WTC11 (cell line): ENCODE results near the gene LRRC40. TPM values are rescaled to one million over a fixed set of nuclear protein-coding genes. Genes with fewer than 3 reads are reported as not detected.

ENCODE experiments used
- ATAC-seq: fragments of 200-7000 bp; cut with Tn5 transposase; 2 replicates; pipeline ENCODE4 v1.10.0; 2021; ENCODE audit warnings: mild to moderate bottlenecking, moderate library complexity
- Bru-seq: library from RNA; stranded (reverse); fragments of 400-500 nt; gene quantifications from one replicate; lab custom pipeline; 2021; lab: Mats Ljungman, UMichigan
- CTCF ChIA-PET: fragments of 300-600 bp; sonication (Branson Sonifier 250); formaldehyde crosslinking; loops from one replicate; lab custom pipeline; 2021; ENCODE audit warnings: antibody characterized with exemption; lab: Charles Lee
- POLR2A ChIA-PET: fragments of 350-600 bp; sonication (Branson Sonifier 250); formaldehyde crosslinking; loops from one replicate; lab custom pipeline; 2021; ENCODE audit warnings: antibody characterized with exemption; lab: Charles Lee
- DNase-seq: peaks from one replicate; pipeline ENCODE4 v3.0.0; 2021; ENCODE audit warnings: low spot score
- H3K27ac Mint-ChIP-seq: 2 replicates; pipeline ENCODE4 v1.8.0; 2021; ENCODE audit warnings: mixed read lengths
- H3K27me3 Mint-ChIP-seq: 2 replicates; pipeline ENCODE4 v1.8.0; 2021; ENCODE audit warnings: low read depth, mild to moderate bottlenecking, moderate library complexity, mixed read lengths
- H3K36me3 Mint-ChIP-seq: 2 replicates; pipeline ENCODE4 v1.8.0; 2021; ENCODE audit warnings: mixed read lengths
- H3K4me1 Mint-ChIP-seq: 2 replicates; pipeline ENCODE4 v1.8.0; 2022; ENCODE audit warnings: mixed read lengths
- H3K4me3 Mint-ChIP-seq: 2 replicates; pipeline ENCODE4 v1.8.0; 2021; ENCODE audit warnings: mild to moderate bottlenecking, moderate library complexity, mixed read lengths
- H3K9me3 Mint-ChIP-seq: 2 replicates; pipeline ENCODE4 v1.8.0; 2021; ENCODE audit warnings: mixed read lengths
- ATF1 ChIP-seq: sonication (generic); formaldehyde crosslinking; IDR thresholded peaks from 2 replicates; pipeline ENCODE4 v1.8.1; 2023; ENCODE audit warnings: mild to moderate bottlenecking, moderate library complexity, missing genetic modification reagents
- ELF4 ChIP-seq: sonication (generic); formaldehyde crosslinking; IDR thresholded peaks from 2 replicates; pipeline ENCODE4 v1.8.1; 2022; ENCODE audit warnings: low read depth, mild to moderate bottlenecking, moderate library complexity, missing genetic modification reagents
- EMX1 ChIP-seq: fragments of 250-450 bp; sonication (Bioruptor Pico); IDR thresholded peaks from 2 replicates; pipeline ENCODE4 v1.8.0; 2021; ENCODE audit warnings: mild to moderate bottlenecking
- ESRRA ChIP-seq: sonication (generic); formaldehyde crosslinking; IDR thresholded peaks from 2 replicates; pipeline ENCODE4 v1.8.1; 2022; ENCODE audit warnings: mild to moderate bottlenecking, missing genetic modification reagents, borderline replicate concordance
- ETV6 ChIP-seq: sonication (generic); formaldehyde crosslinking; IDR thresholded peaks from 2 replicates; pipeline ENCODE4 v1.8.1; 2022; ENCODE audit warnings: mild to moderate bottlenecking, missing genetic modification reagents
- FOXP1 ChIP-seq: sonication (generic); formaldehyde crosslinking; IDR thresholded peaks from 2 replicates; pipeline ENCODE4 v1.8.0; 2022; ENCODE audit warnings: missing genetic modification reagents, mild to moderate bottlenecking, moderate library complexity, borderline replicate concordance
- IRF2 ChIP-seq: sonication (generic); formaldehyde crosslinking; IDR thresholded peaks from 2 replicates; pipeline ENCODE4 v1.8.0; 2022; ENCODE audit warnings: low read depth, missing genetic modification reagents, borderline replicate concordance
- KAT7 ChIP-seq: sonication (generic); formaldehyde crosslinking; IDR thresholded peaks from 2 replicates; pipeline ENCODE4 v1.8.1; 2023; ENCODE audit warnings: missing genetic modification reagents, mild to moderate bottlenecking, borderline replicate concordance
- MXD4 ChIP-seq: fragments of 250-450 bp; sonication (Bioruptor Pico); IDR thresholded peaks from 2 replicates; pipeline ENCODE4 v1.8.0; 2021; ENCODE audit warnings: mild to moderate bottlenecking, moderate library complexity, borderline replicate concordance
- MYBL2 ChIP-seq: sonication (generic); formaldehyde crosslinking; IDR thresholded peaks from 2 replicates; pipeline ENCODE4 v1.8.1; 2023; ENCODE audit warnings: mild to moderate bottlenecking, moderate library complexity, missing genetic modification reagents
- NFE2L1 ChIP-seq: sonication (generic); formaldehyde crosslinking; IDR thresholded peaks from 2 replicates; pipeline ENCODE4 v1.8.1; 2023; ENCODE audit warnings: missing genetic modification reagents
- NFYB ChIP-seq: sonication (generic); formaldehyde crosslinking; conservative IDR thresholded peaks from 2 replicates; pipeline ENCODE4 v1.8.0; 2022; ENCODE audit warnings: low read depth, missing genetic modification reagents
- NR1H2 ChIP-seq: sonication (generic); formaldehyde crosslinking; IDR thresholded peaks from 2 replicates; pipeline ENCODE4 v1.9.0; 2021; ENCODE audit warnings: mild to moderate bottlenecking, moderate library complexity, missing genetic modification reagents
- NR3C1 ChIP-seq: sonication (generic); formaldehyde crosslinking; conservative IDR thresholded peaks from 2 replicates; pipeline ENCODE4 v1.8.1; 2023; ENCODE audit warnings: low read depth, mild to moderate bottlenecking, missing genetic modification reagents
- SMAD3 ChIP-seq: sonication (generic); formaldehyde crosslinking; IDR thresholded peaks from 2 replicates; pipeline ENCODE4 v1.8.0; 2022; ENCODE audit warnings: missing genetic modification reagents, mild to moderate bottlenecking, borderline replicate concordance
- ZBTB21 ChIP-seq: sonication (generic); formaldehyde crosslinking; IDR thresholded peaks from 2 replicates; pipeline ENCODE4 v1.8.1; 2023; ENCODE audit warnings: mild to moderate bottlenecking, missing genetic modification reagents, borderline replicate concordance
- ZNF232 ChIP-seq: sonication (generic); formaldehyde crosslinking; IDR thresholded peaks from 2 replicates; pipeline ENCODE4 v1.8.0; 2022; ENCODE audit warnings: mild to moderate bottlenecking, missing genetic modification reagents
- ZNF423 ChIP-seq: fragments of 250-450 bp; sonication (Bioruptor Pico); IDR thresholded peaks from 2 replicates; pipeline ENCODE4 v2.1.2; 2022; ENCODE audit warnings: mild to moderate bottlenecking, moderate library complexity
- long read RNA-seq, 3 experiments: library from RNA in 1 of 3; library from capped mRNA in 1 of 3; library from polyadenylated mRNA in 1 of 3; unstranded in 2 of 3; stranded (forward) in 1 of 3; transcript quantifications; one replicate each; pipeline ENCODE4 v2.0.0, GENCODE V29; 2021
- total RNA-seq: library from RNA; stranded (reverse); gene quantifications from 3 replicates; pipeline ENCODE4 v1.2.3, GENCODE V29; 2021
- TF ChIP-seq, protein P1 (sequence below): sonication (generic); formaldehyde crosslinking; IDR thresholded peaks from 2 replicates; pipeline ENCODE4 v1.8.0; 2023; ENCODE audit warnings: missing genetic modification reagents
- TF ChIP-seq, protein P2 (sequence below): sonication (generic); formaldehyde crosslinking; IDR thresholded peaks from 2 replicates; pipeline ENCODE4 v1.8.1; 2023; ENCODE audit warnings: mild to moderate bottlenecking, moderate library complexity, missing genetic modification reagents
- TF ChIP-seq, protein P3 (sequence below): sonication (generic); formaldehyde crosslinking; IDR thresholded peaks from 2 replicates; pipeline ENCODE4 v1.8.0; 2022; ENCODE audit warnings: mild to moderate bottlenecking, missing genetic modification reagents
- TF ChIP-seq, protein P4 (sequence below): sonication (generic); formaldehyde crosslinking; IDR thresholded peaks from 2 replicates; pipeline ENCODE4 v1.8.1; 2022; ENCODE audit warnings: mild to moderate bottlenecking, missing genetic modification reagents, moderate library complexity, borderline replicate concordance
- TF ChIP-seq, protein P5 (sequence below): sonication (generic); formaldehyde crosslinking; IDR thresholded peaks from 2 replicates; pipeline ENCODE4 v1.8.0; 2022; ENCODE audit warnings: mild to moderate bottlenecking, missing genetic modification reagents
- TF ChIP-seq, protein P6 (sequence below): sonication (generic); formaldehyde crosslinking; IDR thresholded peaks from 2 replicates; pipeline ENCODE4 v1.8.1; 2022; ENCODE audit warnings: missing genetic modification reagents, borderline replicate concordance
- TF ChIP-seq, protein P7 (sequence below): sonication (generic); formaldehyde crosslinking; IDR thresholded peaks from 2 replicates; pipeline ENCODE4 v1.8.0; 2022; ENCODE audit warnings: mild to moderate bottlenecking, missing genetic modification reagents
- TF ChIP-seq, protein P8 (sequence below): sonication (generic); formaldehyde crosslinking; IDR thresholded peaks from 2 replicates; pipeline ENCODE4 v1.8.0; 2022; ENCODE audit warnings: mild to moderate bottlenecking, missing genetic modification reagents

LRRC40 gene
- 26.7 to 31.5 TPM (median 31.0 TPM) in 3 replicates for total RNA-seq
- Bru-seq, nascent RNA, result percentile 83 among the genes with signal in this experiment
- long read RNA-seq, experiment 1, transcript LRRC40-201 (15 exons, 2,884 nt), result major isoform, 186 of 251 reads
- long read RNA-seq, experiment 1, partial matches to known transcripts, result 27 of 251 reads
- long read RNA-seq, experiment 1, other reads (novel, unspliced or antisense), result 38 of 251 reads
- long read RNA-seq, experiment 2, transcript LRRC40-201 (15 exons, 2,884 nt), result major isoform, 39 of 70 reads
- long read RNA-seq, experiment 2, partial matches to known transcripts, result 20 of 70 reads
- long read RNA-seq, experiment 2, other reads (novel, unspliced or antisense), result 11 of 70 reads
- long read RNA-seq, experiment 3, transcript LRRC40-201 (15 exons, 2,884 nt), result major isoform, 87 of 97 reads
- long read RNA-seq, experiment 3, partial matches to known transcripts, result 4 of 97 reads
- long read RNA-seq, experiment 3, other reads (novel, unspliced or antisense), result 6 of 97 reads

DNA sequence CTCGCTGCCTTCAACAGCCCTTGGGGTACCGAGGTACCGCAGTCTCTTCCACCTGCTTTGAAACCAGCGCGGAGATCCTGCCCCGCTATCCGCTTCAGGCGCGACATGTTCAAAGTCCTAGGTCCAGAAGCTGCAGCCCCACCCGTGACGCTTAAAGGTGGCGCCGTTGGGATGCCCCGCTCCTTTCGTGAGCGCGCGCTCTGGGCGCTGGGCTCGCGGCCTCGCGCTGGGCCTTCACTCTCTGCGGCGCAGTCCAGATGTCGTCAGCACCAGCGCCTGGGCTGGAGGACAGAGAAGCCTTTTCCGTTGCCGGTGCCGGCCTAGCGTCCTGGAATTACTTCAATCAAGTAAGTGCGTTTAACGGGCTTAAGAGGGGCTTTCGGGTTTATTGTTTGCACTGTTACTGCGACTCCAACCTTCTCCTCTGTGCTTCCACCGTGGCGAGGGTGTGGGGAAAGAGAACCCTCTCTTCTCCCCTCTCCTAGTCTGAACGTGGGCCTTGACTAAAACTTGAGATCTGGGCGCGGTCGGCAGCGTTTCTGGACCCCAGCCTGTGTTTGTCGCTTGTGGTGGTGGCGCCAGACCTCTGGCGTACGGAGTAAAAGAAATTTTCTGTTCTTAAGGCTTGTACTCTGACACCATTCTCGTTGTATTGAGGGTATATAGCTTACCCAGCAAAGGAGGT, at the start of gene LRRC40:
LRRC40 (minus strand) TSS at position 146 of the 685 bp plus-strand sequence; CDS start at position 107, 39 bp downstream.
- Mint-ChIP-seq H3K4me1 (peaks cover 14% of the 10 kb centered on the region), H3K36me3 (no peaks in the 10 kb centered on the region; the same call in 1 of the 2 replicates), H3K9me3 (no peaks in the 10 kb centered on the region), H3K4me3 (peak within 1 kb of the TSS; percentile 100), H3K27ac (peak within 1 kb of the TSS; percentile 100), H3K27me3 (no peaks in the 10 kb centered on the region)
- POLR2A ChIA-PET, result interaction anchor here (0.5 to 3.4 kb wide), 5 partner anchors 12 to 205 kb away, joined by 3 to 19 read pairs (median 3); partner anchors contain the start of genes ANKRD13C and SRSF11
- DNase-seq (peak; percentile 97), ATAC-seq (peak; percentile 97)
- CTCF ChIA-PET, result no interaction called here
- TF ChIP-seq NFE2L1 (0 out of 2 replicates have a peak, but pooled peaks have one; percentile 28), NR1H2 (CRISPR knock-in tag) (no peak), FOXP1 (CRISPR knock-in tag) (peak; percentile 92; the same call in 1 of the 2 replicates), ATF1 (CRISPR knock-in tag) (peak; percentile 95), IRF2 (CRISPR knock-in tag) (no peak), SMAD3 (CRISPR knock-in tag) (no peak), KAT7 (CRISPR knock-in tag) (peak; percentile 89), NR3C1 (no peak), ETV6 (peak; percentile 92), EMX1 (CRISPR knock-in tag) (no peak), ZNF232 (CRISPR knock-in tag) (0 out of 2 replicates have a peak, but pooled peaks have one; percentile 1), ZBTB21 (CRISPR knock-in tag) (no peak), MYBL2 (CRISPR knock-in tag) (peak; percentile 78), ESRRA (no peak; the same call in 1 of the 2 replicates), ELF4 (CRISPR knock-in tag) (no peak), ZNF423 (CRISPR knock-in tag) (no peak), MXD4 (CRISPR knock-in tag) (no peak), NFYB (CRISPR knock-in tag) (peak; percentile 31; the same call in 1 of the 2 replicates)
- TF ChIP-seq, protein P1, sequence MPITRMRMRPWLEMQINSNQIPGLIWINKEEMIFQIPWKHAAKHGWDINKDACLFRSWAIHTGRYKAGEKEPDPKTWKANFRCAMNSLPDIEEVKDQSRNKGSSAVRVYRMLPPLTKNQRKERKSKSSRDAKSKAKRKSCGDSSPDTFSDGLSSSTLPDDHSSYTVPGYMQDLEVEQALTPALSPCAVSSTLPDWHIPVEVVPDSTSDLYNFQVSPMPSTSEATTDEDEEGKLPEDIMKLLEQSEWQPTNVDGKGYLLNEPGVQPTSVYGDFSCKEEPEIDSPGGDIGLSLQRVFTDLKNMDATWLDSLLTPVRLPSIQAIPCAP (CRISPR knock-in tag), result peak; percentile 59; the same call in 1 of the 2 replicates
- TF ChIP-seq, protein P2, sequence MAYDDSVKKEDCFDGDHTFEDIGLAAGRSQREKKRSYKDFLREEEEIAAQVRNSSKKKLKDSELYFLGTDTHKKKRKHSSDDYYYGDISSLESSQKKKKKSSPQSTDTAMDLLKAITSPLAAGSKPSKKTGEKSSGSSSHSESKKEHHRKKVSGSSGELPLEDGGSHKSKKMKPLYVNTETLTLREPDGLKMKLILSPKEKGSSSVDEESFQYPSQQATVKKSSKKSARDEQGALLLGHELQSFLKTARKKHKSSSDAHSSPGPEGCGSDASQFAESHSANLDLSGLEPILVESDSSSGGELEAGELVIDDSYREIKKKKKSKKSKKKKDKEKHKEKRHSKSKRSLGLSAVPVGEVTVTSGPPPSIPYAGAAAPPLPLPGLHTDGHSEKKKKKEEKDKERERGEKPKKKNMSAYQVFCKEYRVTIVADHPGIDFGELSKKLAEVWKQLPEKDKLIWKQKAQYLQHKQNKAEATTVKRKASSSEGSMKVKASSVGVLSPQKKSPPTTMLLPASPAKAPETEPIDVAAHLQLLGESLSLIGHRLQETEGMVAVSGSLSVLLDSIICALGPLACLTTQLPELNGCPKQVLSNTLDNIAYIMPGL (CRISPR knock-in tag), result no peak
- TF ChIP-seq, protein P3, sequence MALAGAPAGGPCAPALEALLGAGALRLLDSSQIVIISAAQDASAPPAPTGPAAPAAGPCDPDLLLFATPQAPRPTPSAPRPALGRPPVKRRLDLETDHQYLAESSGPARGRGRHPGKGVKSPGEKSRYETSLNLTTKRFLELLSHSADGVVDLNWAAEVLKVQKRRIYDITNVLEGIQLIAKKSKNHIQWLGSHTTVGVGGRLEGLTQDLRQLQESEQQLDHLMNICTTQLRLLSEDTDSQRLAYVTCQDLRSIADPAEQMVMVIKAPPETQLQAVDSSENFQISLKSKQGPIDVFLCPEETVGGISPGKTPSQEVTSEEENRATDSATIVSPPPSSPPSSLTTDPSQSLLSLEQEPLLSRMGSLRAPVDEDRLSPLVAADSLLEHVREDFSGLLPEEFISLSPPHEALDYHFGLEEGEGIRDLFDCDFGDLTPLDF (CRISPR knock-in tag), result no peak
- TF ChIP-seq, protein P4, sequence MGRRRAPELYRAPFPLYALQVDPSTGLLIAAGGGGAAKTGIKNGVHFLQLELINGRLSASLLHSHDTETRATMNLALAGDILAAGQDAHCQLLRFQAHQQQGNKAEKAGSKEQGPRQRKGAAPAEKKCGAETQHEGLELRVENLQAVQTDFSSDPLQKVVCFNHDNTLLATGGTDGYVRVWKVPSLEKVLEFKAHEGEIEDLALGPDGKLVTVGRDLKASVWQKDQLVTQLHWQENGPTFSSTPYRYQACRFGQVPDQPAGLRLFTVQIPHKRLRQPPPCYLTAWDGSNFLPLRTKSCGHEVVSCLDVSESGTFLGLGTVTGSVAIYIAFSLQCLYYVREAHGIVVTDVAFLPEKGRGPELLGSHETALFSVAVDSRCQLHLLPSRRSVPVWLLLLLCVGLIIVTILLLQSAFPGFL (CRISPR knock-in tag), result no peak
- TF ChIP-seq, protein P5, sequence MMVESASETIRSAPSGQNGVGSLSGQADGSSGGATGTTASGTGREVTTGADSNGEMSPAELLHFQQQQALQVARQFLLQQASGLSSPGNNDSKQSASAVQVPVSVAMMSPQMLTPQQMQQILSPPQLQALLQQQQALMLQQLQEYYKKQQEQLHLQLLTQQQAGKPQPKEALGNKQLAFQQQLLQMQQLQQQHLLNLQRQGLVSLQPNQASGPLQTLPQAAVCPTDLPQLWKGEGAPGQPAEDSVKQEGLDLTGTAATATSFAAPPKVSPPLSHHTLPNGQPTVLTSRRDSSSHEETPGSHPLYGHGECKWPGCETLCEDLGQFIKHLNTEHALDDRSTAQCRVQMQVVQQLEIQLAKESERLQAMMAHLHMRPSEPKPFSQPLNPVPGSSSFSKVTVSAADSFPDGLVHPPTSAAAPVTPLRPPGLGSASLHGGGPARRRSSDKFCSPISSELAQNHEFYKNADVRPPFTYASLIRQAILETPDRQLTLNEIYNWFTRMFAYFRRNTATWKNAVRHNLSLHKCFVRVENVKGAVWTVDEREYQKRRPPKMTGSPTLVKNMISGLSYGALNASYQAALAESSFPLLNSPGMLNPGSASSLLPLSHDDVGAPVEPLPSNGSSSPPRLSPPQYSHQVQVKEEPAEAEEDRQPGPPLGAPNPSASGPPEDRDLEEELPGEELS (CRISPR knock-in tag), result peak; percentile 84
- TF ChIP-seq, protein P6, sequence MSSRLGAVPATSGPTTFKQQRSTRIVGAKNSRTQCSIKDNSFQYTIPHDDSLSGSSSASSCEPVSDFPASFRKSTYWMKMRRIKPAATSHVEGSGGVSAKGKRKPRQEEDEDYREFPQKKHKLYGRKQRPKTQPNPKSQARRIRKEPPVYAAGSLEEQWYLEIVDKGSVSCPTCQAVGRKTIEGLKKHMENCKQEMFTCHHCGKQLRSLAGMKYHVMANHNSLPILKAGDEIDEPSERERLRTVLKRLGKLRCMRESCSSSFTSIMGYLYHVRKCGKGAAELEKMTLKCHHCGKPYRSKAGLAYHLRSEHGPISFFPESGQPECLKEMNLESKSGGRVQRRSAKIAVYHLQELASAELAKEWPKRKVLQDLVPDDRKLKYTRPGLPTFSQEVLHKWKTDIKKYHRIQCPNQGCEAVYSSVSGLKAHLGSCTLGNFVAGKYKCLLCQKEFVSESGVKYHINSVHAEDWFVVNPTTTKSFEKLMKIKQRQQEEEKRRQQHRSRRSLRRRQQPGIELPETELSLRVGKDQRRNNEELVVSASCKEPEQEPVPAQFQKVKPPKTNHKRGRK (CRISPR knock-in tag), result no peak
- TF ChIP-seq, protein P7, sequence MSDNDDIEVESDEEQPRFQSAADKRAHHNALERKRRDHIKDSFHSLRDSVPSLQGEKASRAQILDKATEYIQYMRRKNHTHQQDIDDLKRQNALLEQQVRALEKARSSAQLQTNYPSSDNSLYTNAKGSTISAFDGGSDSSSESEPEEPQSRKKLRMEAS (CRISPR knock-in tag), result peak; percentile 87
- TF ChIP-seq, protein P8, sequence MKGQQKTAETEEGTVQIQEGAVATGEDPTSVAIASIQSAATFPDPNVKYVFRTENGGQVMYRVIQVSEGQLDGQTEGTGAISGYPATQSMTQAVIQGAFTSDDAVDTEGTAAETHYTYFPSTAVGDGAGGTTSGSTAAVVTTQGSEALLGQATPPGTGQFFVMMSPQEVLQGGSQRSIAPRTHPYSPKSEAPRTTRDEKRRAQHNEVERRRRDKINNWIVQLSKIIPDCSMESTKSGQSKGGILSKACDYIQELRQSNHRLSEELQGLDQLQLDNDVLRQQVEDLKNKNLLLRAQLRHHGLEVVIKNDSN (CRISPR knock-in tag), result no peak; the same call in 1 of the 2 replicates
